HepG2 (cell line): ENCODE measurements around the gene AGTPBP1. TPM values are rescaled to one million over a fixed set of nuclear protein-coding genes. Genes with fewer than 3 reads are reported as not detected.
A peak's percentile ranks its signal among the peaks of the same experiment; 100 is the strongest.

ENCODE experiments used
- ATAC-seq: fragments of 200-7000 bp; cut with Tn5 transposase; 3 replicates; pipeline ENCODE4 v1.9.1; 2020; ENCODE audit warnings: mild to moderate bottlenecking, moderate library complexity
- BruUV-seq: library from RNA; stranded (reverse); fragments of 400-500 nt; replicated peaks from 2 replicates; lab custom pipeline; 2021; lab: Mats Ljungman, UMichigan
- CTCF ChIA-PET: fragments of 300-600 bp; formaldehyde crosslinking; extraction: SDS; loops from one replicate; lab custom pipeline; 2021; ENCODE audit warnings: low total read pairs, inconsistent platforms, low intra/inter-chr PET ratio; lab: Yijun Ruan, JAX
- POLR2A ChIA-PET: fragments of 350-600 bp; sonication (Branson Sonifier 250); formaldehyde crosslinking; loops from one replicate; lab custom pipeline; 2020; ENCODE audit warnings: antibody characterized with exemption, inconsistent platforms; lab: Yijun Ruan, JAX
- DNase-seq: peaks from one replicate; pipeline ENCODE4 v3.0.0-alpha.2; 2015; ENCODE audit warnings: low spot score
- FAIRE-seq: peaks from 3 replicates; lab custom pipeline; 2011; peaks lifted over from hg19 to GRCh38; lab: Jason Lieb, UNC
- H2AFZ ChIP-seq: one replicate; pipeline ENCODE4 v1.6.1; 2011; ENCODE audit warnings: low read length, inconsistent platforms
- H3K27ac ChIP-seq: fragments of 300-600 bp; 3 replicates; pipeline ENCODE4 v1.8.0; 2011; ENCODE audit warnings: mixed run types, mild to moderate bottlenecking, mixed read lengths, low read length, inconsistent platforms; ENCODE audit not compliant: insufficient read depth; ENCODE audit errors: extremely low read length
- H3K27me3 ChIP-seq, 2 experiments: fragments of 200-600 bp in 1 of 2; 2 replicates in 1 of 2; 3 replicates in 1 of 2; pipeline versions ENCODE4 v1.6.0 to v1.8.0; 2011; ENCODE audit warnings: low read length in 2 of 2, mild to moderate bottlenecking in 2 of 2, moderate library complexity in 2 of 2, inconsistent platforms in 1 of 2; ENCODE audit not compliant: insufficient read depth in 2 of 2, control insufficient read depth in 1 of 2
- H3K36me3 ChIP-seq, 2 experiments: fragments of 200-600 bp in 1 of 2; replicated peaks in 1 of 2; 2 replicates in 1 of 2; 3 replicates in 1 of 2; pipeline versions ENCODE4 v1.5.1 to v1.8.0; 2011; ENCODE audit warnings: low read length in 2 of 2, inconsistent platforms in 1 of 2; ENCODE audit not compliant: insufficient read depth in 2 of 2, control insufficient read depth in 1 of 2
- H3K4me1 ChIP-seq: 2 replicates; pipeline ENCODE4 v1.5.1; 2012; ENCODE audit warnings: low read length, inconsistent platforms; ENCODE audit not compliant: insufficient read depth
- H3K4me2 ChIP-seq: 2 replicates; pipeline ENCODE4 v1.6.0; 2011; ENCODE audit warnings: low read depth, low read length, inconsistent platforms
- H3K4me3 ChIP-seq, 3 experiments: fragments of 200-600 bp in 1 of 3; sonication (generic), shearing (Covaris generic) in 1 of 3; replicated peaks in 1 of 3; 2 replicates each; pipeline ENCODE4 v1.5.1; 2011 to 2016; ENCODE audit warnings: low read length in 3 of 3, inconsistent platforms in 2 of 3, low read depth in 2 of 3, mild to moderate bottlenecking in 2 of 3, control low read depth in 1 of 3, mixed read lengths in 1 of 3; ENCODE audit not compliant: insufficient read depth in 1 of 3
- H3K79me2 ChIP-seq: one replicate; pipeline ENCODE4 v1.6.1; 2011; ENCODE audit warnings: low read length, inconsistent platforms; ENCODE audit not compliant: insufficient read depth
- H3K9ac ChIP-seq: 2 replicates; pipeline ENCODE4 v1.6.0; 2011; ENCODE audit warnings: mild to moderate bottlenecking, low read depth, low read length, inconsistent platforms; ENCODE audit not compliant: insufficient read depth
- H3K9me3 ChIP-seq: 2 replicates; pipeline ENCODE4 v1.5.1; 2012; ENCODE audit warnings: mild to moderate bottlenecking, low read length
- H4K20me1 ChIP-seq: 2 replicates; pipeline ENCODE4 v1.6.0; 2011; ENCODE audit warnings: inconsistent platforms, mild to moderate bottlenecking, low read length, moderate library complexity; ENCODE audit not compliant: insufficient read depth
- CCDC6 ChIP-seq: sonication (generic); formaldehyde crosslinking; IDR thresholded peaks from 2 replicates; pipeline ENCODE4 v1.8.1; 2022; ENCODE audit warnings: mild to moderate bottlenecking, missing genetic modification reagents, moderate library complexity
- CTCF ChIP-seq: sonication (generic); formaldehyde crosslinking; IDR thresholded peaks from 2 replicates; pipeline ENCODE4 v1.5.0; 2020; ENCODE audit warnings: mild to moderate bottlenecking, missing genetic modification reagents, moderate library complexity
- ETV6 ChIP-seq: sonication (generic); formaldehyde crosslinking; conservative IDR thresholded peaks from 2 replicates; pipeline ENCODE4 v1.4.0; 2020; ENCODE audit warnings: missing genetic modification reagents
- KDM2A ChIP-seq: sonication (generic); formaldehyde crosslinking; IDR thresholded peaks from 2 replicates; pipeline ENCODE4 v1.4.0; 2020; ENCODE audit warnings: low read depth, missing genetic modification reagents, borderline replicate concordance
- PATZ1 ChIP-seq: sonication (generic); formaldehyde crosslinking; IDR thresholded peaks from 2 replicates; pipeline ENCODE4 v1.4.0; 2020; ENCODE audit warnings: missing genetic modification reagents
- RAD21 ChIP-seq: fragments of 450-650 bp; formaldehyde crosslinking; IDR thresholded peaks from 2 replicates; pipeline ENCODE4 v1.5.0; 2020; ENCODE audit warnings: mild to moderate bottlenecking
- SAFB2 ChIP-seq: sonication (generic); formaldehyde crosslinking; IDR thresholded peaks from 2 replicates; pipeline ENCODE4 v1.5.1; 2020; ENCODE audit warnings: missing genetic modification reagents, low read depth, mild to moderate bottlenecking, borderline replicate concordance
- STAG1 ChIP-seq: sonication (generic); formaldehyde crosslinking; IDR thresholded peaks from 2 replicates; pipeline ENCODE4 v1.4.0; 2020; ENCODE audit warnings: missing genetic modification reagents
- THAP11 ChIP-seq: IDR thresholded peaks from 2 replicates; pipeline ENCODE4 v1.6.1; 2016; ENCODE audit warnings: missing biosample characterization, missing genetic modification reagents
- WGBS: methylation state at CpG from one replicate; pipeline ENCODE4 v1.1.6; 2017; ENCODE audit warnings: low lambda C conversion rate; 5-methylcytosine and 5-hydroxymethylcytosine counted together
- in situ Hi-C: cut with HindIII; loops from 2 replicates; pipeline ENCODE4 v1.10.0; 2017; ENCODE audit warnings: low pct_unique_long_range_greater_than_20kb; ENCODE audit not compliant: extremely low pct_ligation_motif_present
- intact Hi-C: fragments of 100-400 bp; cut with micrococcal nuclease; formaldehyde crosslinking; loops from one replicate; pipeline ENCODE4 v1.10.0; 2022; ENCODE audit not compliant: unreplicated experiment
- polyA plus RNA-seq, 8 experiments: library from polyadenylated mRNA; depleted of rRNA in 3 of 8; stranded (reverse) in 7 of 8; unstranded in 1 of 8; fragments of >200 nt; fragmentation: Illumina TruSeq in 4 of 8; extraction: Trizol in 4 of 8; gene quantifications; 2 replicates each; pipeline versions ENCODE4 v1.2.1 to v1.2.3, GENCODE V29; 2011 to 2016; ENCODE audit warnings: low read depth in 4 of 8, missing spikeins in 1 of 8, mixed read lengths in 1 of 8; ENCODE audit not compliant: insufficient read depth in 1 of 8
- total RNA-seq, 5 experiments: library from RNA; depleted of rRNA; stranded (reverse); fragments of >200 nt; fragmentation: Illumina TruSeq; extraction: Trizol; gene quantifications; 2 replicates each; pipeline ENCODE4 v1.2.3, GENCODE V29; 2016; ENCODE audit warnings: low read depth in 1 of 5
- TF ChIP-seq, protein P1 (sequence below), 2 experiments: sonication (generic) in 1 of 2; formaldehyde crosslinking in 1 of 2; IDR thresholded peaks; 2 replicates each; pipeline versions ENCODE4 v1.6.1 to v1.9.0; 2014 to 2022; ENCODE audit warnings: antibody characterized with exemption in 1 of 2, borderline replicate concordance in 1 of 2, inconsistent platforms in 1 of 2, low read depth in 1 of 2, missing genetic modification reagents in 1 of 2
- TF ChIP-seq, protein P2 (sequence below): sonication (generic); formaldehyde crosslinking; IDR thresholded peaks from 2 replicates; pipeline ENCODE4 v1.4.0; 2020; ENCODE audit warnings: missing genetic modification reagents

The AGTPBP1 gene
- total and polyA plus RNA-seq, 2 of the 13 experiments (the other 11 are each of a cell fraction or from before 2014, with no cell fraction given) = 9.7 to 22.3 TPM

GRCh38 chr9:85610074-85610860 lies 131.5 kb downstream of the AGTPBP1 start:
- no peak overlapping the region for H2AFZ ChIP-seq
- ATAC-seq (peak; percentile 87), FAIRE-seq (peak; percentile 88), DNase-seq (peak; percentile 60)
- H3K9me3 ChIP-seq = no peaks in the 10 kb centered on the region
- H3K36me3 ChIP-seq = no peaks in the 10 kb centered on the region
- no TSS peak for BruUV-seq
- WGBS = 79% methylated on average over 4 of the region's 4 CpGs
- no peaks in the 10 kb centered on the region for H3K79me2 ChIP-seq
- no peaks in the 10 kb centered on the region for H3K27me3 ChIP-seq
- intact Hi-C loops = loop anchor here (2.0 kb wide), 2 partner anchors 101 to 1213 kb away; no protein-coding TSS in a partner anchor
- H3K4me1 ChIP-seq = no peaks in the 10 kb centered on the region
- H3K4me2 ChIP-seq = peak overlapping the region; percentile 55
- CTCF ChIA-PET = no interaction called here
- in situ Hi-C loops = no loop called here
- H3K4me3 ChIP-seq = no peak overlapping the region
- no peak overlapping the region for H3K27ac ChIP-seq
- H4K20me1 ChIP-seq = no peaks in the 10 kb centered on the region
- POLR2A ChIA-PET = no interaction called here
- H3K9ac ChIP-seq = no peak overlapping the region
- TF ChIP-seq ETV6 (no peak), THAP11 (CRISPR knock-in tag) (no peak), SAFB2 (no peak), PATZ1 (CRISPR knock-in tag) (peak; percentile 90), CCDC6 (no peak), CTCF (peak; percentile 84), KDM2A (CRISPR knock-in tag) (no peak), STAG1 (CRISPR knock-in tag) (peak; percentile 59), RAD21 (CRISPR knock-in tag) (0 out of 2 replicates have a peak, but pooled peaks have one; percentile 51)
- TF ChIP-seq, protein P1, sequence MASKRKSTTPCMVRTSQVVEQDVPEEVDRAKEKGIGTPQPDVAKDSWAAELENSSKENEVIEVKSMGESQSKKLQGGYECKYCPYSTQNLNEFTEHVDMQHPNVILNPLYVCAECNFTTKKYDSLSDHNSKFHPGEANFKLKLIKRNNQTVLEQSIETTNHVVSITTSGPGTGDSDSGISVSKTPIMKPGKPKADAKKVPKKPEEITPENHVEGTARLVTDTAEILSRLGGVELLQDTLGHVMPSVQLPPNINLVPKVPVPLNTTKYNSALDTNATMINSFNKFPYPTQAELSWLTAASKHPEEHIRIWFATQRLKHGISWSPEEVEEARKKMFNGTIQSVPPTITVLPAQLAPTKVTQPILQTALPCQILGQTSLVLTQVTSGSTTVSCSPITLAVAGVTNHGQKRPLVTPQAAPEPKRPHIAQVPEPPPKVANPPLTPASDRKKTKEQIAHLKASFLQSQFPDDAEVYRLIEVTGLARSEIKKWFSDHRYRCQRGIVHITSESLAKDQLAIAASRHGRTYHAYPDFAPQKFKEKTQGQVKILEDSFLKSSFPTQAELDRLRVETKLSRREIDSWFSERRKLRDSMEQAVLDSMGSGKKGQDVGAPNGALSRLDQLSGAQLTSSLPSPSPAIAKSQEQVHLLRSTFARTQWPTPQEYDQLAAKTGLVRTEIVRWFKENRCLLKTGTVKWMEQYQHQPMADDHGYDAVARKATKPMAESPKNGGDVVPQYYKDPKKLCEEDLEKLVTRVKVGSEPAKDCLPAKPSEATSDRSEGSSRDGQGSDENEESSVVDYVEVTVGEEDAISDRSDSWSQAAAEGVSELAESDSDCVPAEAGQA (IDR thresholded peaks at IDR 0.05; ENCODE audit: low read depth) = no peak
- TF ChIP-seq, protein P1 (CRISPR knock-in tag; IDR thresholded peaks at IDR 0.05; ENCODE audit: borderline replicate concordance) = no peak
- TF ChIP-seq, protein P2, sequence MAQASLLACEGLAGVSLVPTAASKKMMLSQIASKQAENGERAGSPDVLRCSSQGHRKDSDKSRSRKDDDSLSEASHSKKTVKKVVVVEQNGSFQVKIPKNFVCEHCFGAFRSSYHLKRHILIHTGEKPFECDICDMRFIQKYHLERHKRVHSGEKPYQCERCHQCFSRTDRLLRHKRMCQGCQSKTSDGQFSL (CRISPR knock-in tag) = peak; percentile 96
